Astrocyte (in vitro differentiated cells and primary cell): ENCODE measurements around the gene TSEN15. TPM values are rescaled to one million over a fixed set of nuclear protein-coding genes. Genes with fewer than 3 reads are reported as not detected.

Experiments used
- DNase-seq: peaks from one replicate; pipeline ENCODE4 v3.0.0-alpha.2; 2010; ENCODE audit warnings: low read depth
- FAIRE-seq: peaks from 2 replicates; lab custom pipeline; 2011; peaks lifted over from hg19 to GRCh38; lab: Jason Lieb, UNC
- H2AFZ ChIP-seq: 2 replicates; pipeline ENCODE4 v1.6.0; 2012; ENCODE audit warnings: low read depth, low read length, inconsistent platforms
- H3K27ac ChIP-seq: 2 replicates; pipeline ENCODE4 v1.5.1; 2011; ENCODE audit warnings: low read depth, low read length, inconsistent platforms
- H3K27me3 ChIP-seq: 2 replicates; pipeline ENCODE4 v1.6.0; 2011; ENCODE audit warnings: low read length, inconsistent platforms; ENCODE audit not compliant: insufficient read depth
- H3K36me3 ChIP-seq: 2 replicates; pipeline ENCODE4 v1.5.1; 2011; ENCODE audit warnings: low read length, inconsistent platforms; ENCODE audit not compliant: insufficient read depth
- H3K4me1 ChIP-seq: 2 replicates; pipeline ENCODE4 v1.5.1; 2011; ENCODE audit warnings: low read length, inconsistent platforms; ENCODE audit not compliant: insufficient read depth
- H3K4me2 ChIP-seq: 2 replicates; pipeline ENCODE4 v1.6.0; 2012; ENCODE audit warnings: low read length, inconsistent platforms
- H3K4me3 ChIP-seq: 2 replicates; pipeline ENCODE4 v1.5.1; 2011; ENCODE audit warnings: low read depth, mild to moderate bottlenecking, low read length, inconsistent platforms; ENCODE audit not compliant: insufficient read depth
- H3K79me2 ChIP-seq: 2 replicates; pipeline ENCODE4 v1.6.0; 2012; ENCODE audit warnings: mild to moderate bottlenecking, low read length, inconsistent platforms; ENCODE audit not compliant: insufficient read depth
- H3K9ac ChIP-seq: 2 replicates; pipeline ENCODE4 v1.6.0; 2012; ENCODE audit warnings: mild to moderate bottlenecking, low read length, inconsistent platforms
- H3K9me3 ChIP-seq: 2 replicates; pipeline ENCODE4 v1.5.1; 2012; ENCODE audit warnings: low read depth, mild to moderate bottlenecking, low read length, inconsistent platforms; ENCODE audit not compliant: insufficient read depth
- H4K20me1 ChIP-seq: 2 replicates; pipeline ENCODE4 v1.6.0; 2012; ENCODE audit warnings: low read length, inconsistent platforms; ENCODE audit not compliant: insufficient read depth
- H3K27ac Mint-ChIP-seq: one replicate; pipeline ENCODE4 v1.8.0; 2021; ENCODE audit warnings: mild to moderate bottlenecking, mixed read lengths; ENCODE audit not compliant: unreplicated experiment
- H3K27me3 Mint-ChIP-seq: one replicate; pipeline ENCODE4 v1.8.0; 2021; ENCODE audit warnings: low read depth, mixed read lengths; ENCODE audit not compliant: unreplicated experiment
- H3K36me3 Mint-ChIP-seq: one replicate; pipeline ENCODE4 v1.8.0; 2021; ENCODE audit warnings: low read depth, mixed read lengths; ENCODE audit not compliant: unreplicated experiment
- H3K4me1 Mint-ChIP-seq: one replicate; pipeline ENCODE4 v1.8.0; 2021; ENCODE audit warnings: low read depth, mixed read lengths; ENCODE audit not compliant: unreplicated experiment
- H3K4me3 Mint-ChIP-seq: one replicate; pipeline ENCODE4 v1.8.0; 2021; ENCODE audit warnings: mild to moderate bottlenecking, moderate library complexity, mixed read lengths; ENCODE audit not compliant: unreplicated experiment
- H3K9me3 Mint-ChIP-seq: one replicate; pipeline ENCODE4 v1.8.0; 2021; ENCODE audit warnings: mild to moderate bottlenecking, mixed read lengths; ENCODE audit not compliant: unreplicated experiment
- CTCF ChIP-seq: IDR thresholded peaks from 2 replicates; pipeline ENCODE4 v1.5.1; 2011; ENCODE audit warnings: low read depth, mild to moderate bottlenecking, inconsistent platforms, low read length, moderate library complexity; ENCODE audit not compliant: insufficient read depth
- EZH2 ChIP-seq: IDR thresholded peaks from 2 replicates; pipeline ENCODE4 v1.6.1; 2012; ENCODE audit warnings: mild to moderate bottlenecking, low read length, inconsistent platforms; ENCODE audit not compliant: insufficient read depth
- total RNA-seq: library from RNA; stranded (reverse); gene quantifications from 2 replicates; pipeline ENCODE4 v1.2.1, GENCODE V29; 2021

Gene TSEN15
- total RNA-seq, 1 donor from 2014 or later = 28.0 TPM

- no peak overlapping the region for H3K4me2 ChIP-seq
- peaks cover 11% of the 10 kb centered on the region for H3K4me1 Mint-ChIP-seq
- H3K79me2 ChIP-seq = no peaks in the 10 kb centered on the region
- DNase-seq = no peak
- no peak overlapping the region for H2AFZ ChIP-seq
- no peak overlapping the region for H3K9ac ChIP-seq
- no peaks in the 10 kb centered on the region for H4K20me1 ChIP-seq
- no peak overlapping the region for H3K4me3 ChIP-seq
- no peaks in the 10 kb centered on the region for H3K36me3 Mint-ChIP-seq
- H3K27ac Mint-ChIP-seq = no peak overlapping the region
- H3K27ac ChIP-seq = no peak overlapping the region
- H3K36me3 ChIP-seq = no peaks in the 10 kb centered on the region
- no peak for TF ChIP-seq EZH2
- no peak for TF ChIP-seq CTCF
- H3K27me3 Mint-ChIP-seq = no peaks in the 10 kb centered on the region
- no peaks in the 10 kb centered on the region for H3K27me3 ChIP-seq
- no peak overlapping the region for H3K4me3 Mint-ChIP-seq
- H3K9me3 Mint-ChIP-seq = no peaks in the 10 kb centered on the region
- no peak for FAIRE-seq
- H3K9me3 ChIP-seq = no peaks in the 10 kb centered on the region
- H3K4me1 ChIP-seq = peaks cover 14% of the 10 kb centered on the region
Measured at GRCh38 chr1:184005506-184005905, 46.0 kb upstream of the TSEN15 start.

GRCh38 chr1:184010788-184011187, 40.7 kb upstream of the TSEN15 start:
- H3K27me3 ChIP-seq = no peaks in the 10 kb centered on the region
- FAIRE-seq = no peak
- H2AFZ ChIP-seq = no peak overlapping the region
- peaks cover 3% of the 10 kb centered on the region for H3K9me3 Mint-ChIP-seq
- no peaks in the 10 kb centered on the region for H3K79me2 ChIP-seq
- no peak for DNase-seq
- H3K27me3 Mint-ChIP-seq = no peaks in the 10 kb centered on the region
- H3K9ac ChIP-seq = no peak overlapping the region
- no peak overlapping the region for H3K4me2 ChIP-seq
- no peak overlapping the region for H3K27ac ChIP-seq
- H3K27ac Mint-ChIP-seq = no peak overlapping the region
- no peaks in the 10 kb centered on the region for H3K9me3 ChIP-seq
- no peaks in the 10 kb centered on the region for H3K36me3 ChIP-seq
- no peaks in the 10 kb centered on the region for H3K4me1 Mint-ChIP-seq
- TF ChIP-seq EZH2 (no peak), CTCF (no peak)
- no peaks in the 10 kb centered on the region for H4K20me1 ChIP-seq
- H3K4me1 ChIP-seq = no peaks in the 10 kb centered on the region
- no peak overlapping the region for H3K4me3 Mint-ChIP-seq
- no peaks in the 10 kb centered on the region for H3K36me3 Mint-ChIP-seq
- H3K4me3 ChIP-seq = no peak overlapping the region

GRCh38 chr1:184012187-184012586, 39.3 kb upstream of the TSEN15 start:
- Histone ChIP-seq H3K4me2 (no peak overlapping the region), H3K9ac (no peak overlapping the region), H3K36me3 (no peaks in the 10 kb centered on the region), H3K79me2 (no peaks in the 10 kb centered on the region), H2AFZ (no peak overlapping the region), H3K27ac (no peak overlapping the region), H3K27me3 (no peaks in the 10 kb centered on the region), H4K20me1 (no peaks in the 10 kb centered on the region), H3K9me3 (no peaks in the 10 kb centered on the region), H3K4me1 (no peaks in the 10 kb centered on the region), H3K4me3 (no peak overlapping the region)
- Mint-ChIP-seq H3K27me3 (no peaks in the 10 kb centered on the region), H3K4me3 (no peak overlapping the region), H3K9me3 (peaks cover 3% of the 10 kb centered on the region), H3K27ac (no peak overlapping the region), H3K4me1 (no peaks in the 10 kb centered on the region), H3K36me3 (no peaks in the 10 kb centered on the region)
- FAIRE-seq (no peak), DNase-seq (no peak)
- TF ChIP-seq CTCF (no peak), EZH2 (no peak)
